ENCODE results near the gene VPS13D. TPM values are rescaled to one million over a fixed set of nuclear protein-coding genes. Genes with fewer than 3 reads are reported as not detected.

VPS13D gene
- total RNA-seq, 2 experiments from 2014 or later, result 32.5 to 39.9 TPM

GRCh38 chr1:12501661-12502060, 271.8 kb downstream of the VPS13D start:
- DNase-seq, result no peak
- CTCF ChIA-PET, result interaction anchor here (1.5 kb wide), 1 partner anchor 9 kb away, joined by 6 read pairs; no protein-coding TSS in a partner anchor
- Mint-ChIP-seq H3K27me3 (ENCODE audit: low read depth) (no peaks in the 10 kb centered on the region), H3K36me3 (ENCODE audit: low read depth) (peaks cover 43% of the 10 kb centered on the region), H3K4me1 (ENCODE audit: low read depth) (peaks cover 28% of the 10 kb centered on the region), H3K4me3 (no peak overlapping the region), H3K9me3 (ENCODE audit: insufficient read depth) (no peaks in the 10 kb centered on the region), H3K27ac (peak overlapping the region; percentile 14)
- no peak for ATAC-seq
- POLR2A ChIA-PET, result interaction anchor here (1.3 kb wide), 1 partner anchor 9 kb away, joined by 7 read pairs; no protein-coding TSS in a partner anchor

GRCh38 chr1:12502336-12503109, 272.7 kb downstream of the VPS13D start:
- no peak overlapping the region for H3K4me3 Mint-ChIP-seq
- no peaks in the 10 kb centered on the region for H3K27me3 Mint-ChIP-seq (ENCODE audit: low read depth)
- peaks cover 28% of the 10 kb centered on the region for H3K4me1 Mint-ChIP-seq (ENCODE audit: low read depth)
- H3K36me3 Mint-ChIP-seq (ENCODE audit: low read depth), result peaks cover 41% of the 10 kb centered on the region
- ChIA-PET POLR2A (interaction anchor here (1.3 kb wide), 1 partner anchor 8 kb away, joined by 7 read pairs; no protein-coding TSS in a partner anchor), CTCF (interaction anchor here (1.3 kb wide), 1 partner anchor 9 kb away, joined by 6 read pairs; no protein-coding TSS in a partner anchor)
- H3K27ac Mint-ChIP-seq, result peak overlapping the region; percentile 14
- no peaks in the 10 kb centered on the region for H3K9me3 Mint-ChIP-seq (ENCODE audit: insufficient read depth)
- ATAC-seq, result no peak
- DNase-seq, result no peak

- Mint-ChIP-seq H3K4me1 (ENCODE audit: low read depth) (peaks cover 32% of the 10 kb centered on the region), H3K27me3 (ENCODE audit: low read depth) (no peaks in the 10 kb centered on the region), H3K4me3 (no peak overlapping the region), H3K36me3 (ENCODE audit: low read depth) (peaks cover 39% of the 10 kb centered on the region), H3K27ac (no peak overlapping the region), H3K9me3 (ENCODE audit: insufficient read depth) (no peaks in the 10 kb centered on the region)
- DNase-seq (no peak), ATAC-seq (no peak)
- POLR2A ChIA-PET, result interaction anchor here (0.7 to 1.0 kb wide), 2 partner anchors 10 to 596 kb away, joined by 3 read pairs; no protein-coding TSS in a partner anchor
- CTCF ChIA-PET, result no interaction called here
Measured at GRCh38 chr1:12503709-12504108, 273.9 kb downstream of the VPS13D start.

- H3K36me3 Mint-ChIP-seq (ENCODE audit: low read depth), result peaks cover 40% of the 10 kb centered on the region
- H3K4me1 Mint-ChIP-seq (ENCODE audit: low read depth), result peaks cover 39% of the 10 kb centered on the region
- H3K4me3 Mint-ChIP-seq, result no peak overlapping the region
- H3K27me3 Mint-ChIP-seq (ENCODE audit: low read depth), result no peaks in the 10 kb centered on the region
- H3K9me3 Mint-ChIP-seq (ENCODE audit: insufficient read depth), result no peaks in the 10 kb centered on the region
- no peak for DNase-seq
- H3K27ac Mint-ChIP-seq, result no peak overlapping the region
- POLR2A ChIA-PET, result interaction anchor here (0.7 kb wide), 1 partner anchor 11 kb away, joined by 3 read pairs; no protein-coding TSS in a partner anchor
- CTCF ChIA-PET, result no interaction called here
- ATAC-seq, result no peak
Measured at GRCh38 chr1:12504601-12505000, 274.8 kb downstream of the VPS13D start.

GRCh38 chr1:12505231-12505630, 275.4 kb downstream of the VPS13D start:
- Mint-ChIP-seq H3K36me3 (ENCODE audit: low read depth) (peaks cover 43% of the 10 kb centered on the region), H3K9me3 (ENCODE audit: insufficient read depth) (no peaks in the 10 kb centered on the region)
- POLR2A ChIA-PET, result no interaction called here

GRCh38 chr1:12505639-12506280, 275.9 kb downstream of the VPS13D start:
- ChIA-PET CTCF (interaction anchor here (0.6 to 1.4 kb wide), 3 partner anchors 56 to 230 kb away, joined by 3 read pairs; no protein-coding TSS in a partner anchor), POLR2A (interaction anchor here (0.7 to 1.0 kb wide), 2 partner anchors 121 to 295 kb away, joined by 3 read pairs; no protein-coding TSS in a partner anchor)
- Mint-ChIP-seq H3K27me3 (ENCODE audit: low read depth) (no peaks in the 10 kb centered on the region), H3K36me3 (ENCODE audit: low read depth) (peaks cover 46% of the 10 kb centered on the region), H3K4me1 (ENCODE audit: low read depth) (peaks cover 50% of the 10 kb centered on the region), H3K4me3 (no peak overlapping the region), H3K9me3 (ENCODE audit: insufficient read depth) (no peaks in the 10 kb centered on the region), H3K27ac (peak overlapping the region; percentile 27)
- no peak for ATAC-seq
- DNase-seq, result no peak

More at GRCh38 chr1:12505231-12505630, 275.4 kb downstream of the VPS13D start:
- CTCF ChIA-PET, result interaction anchor here (0.6 kb wide), 1 partner anchor 230 kb away, joined by 3 read pairs; no protein-coding TSS in a partner anchor
- no peak overlapping the region for H3K27ac Mint-ChIP-seq
- peaks cover 45% of the 10 kb centered on the region for H3K4me1 Mint-ChIP-seq (ENCODE audit: low read depth)
- no peaks in the 10 kb centered on the region for H3K27me3 Mint-ChIP-seq (ENCODE audit: low read depth)
- DNase-seq, result no peak
- no peak overlapping the region for H3K4me3 Mint-ChIP-seq
- ATAC-seq, result no peak

- DNase-seq (no peak), ATAC-seq (no peak)
- POLR2A ChIA-PET, result interaction anchor here (0.5 to 1.4 kb wide), 4 partner anchors 22 to 296 kb away, joined by 3 to 4 read pairs (median 3); no protein-coding TSS in a partner anchor
- Mint-ChIP-seq H3K27me3 (ENCODE audit: low read depth) (no peaks in the 10 kb centered on the region), H3K27ac (peak overlapping the region; percentile 27), H3K9me3 (ENCODE audit: insufficient read depth) (no peaks in the 10 kb centered on the region), H3K4me1 (ENCODE audit: low read depth) (peaks cover 56% of the 10 kb centered on the region), H3K4me3 (no peak overlapping the region), H3K36me3 (ENCODE audit: low read depth) (peaks cover 48% of the 10 kb centered on the region)
- CTCF ChIA-PET, result interaction anchor here (0.9 to 1.4 kb wide), 2 partner anchors 57 to 152 kb away, joined by 3 read pairs; no protein-coding TSS in a partner anchor
Measured at GRCh38 chr1:12506281-12507280, 276.8 kb downstream of the VPS13D start.

GRCh38 chr1:12507631-12508030, 277.8 kb downstream of the VPS13D start:
- Mint-ChIP-seq H3K4me1 (ENCODE audit: low read depth) (peaks cover 56% of the 10 kb centered on the region), H3K36me3 (ENCODE audit: low read depth) (peaks cover 52% of the 10 kb centered on the region), H3K4me3 (no peak overlapping the region), H3K27me3 (ENCODE audit: low read depth) (no peaks in the 10 kb centered on the region), H3K27ac (no peak overlapping the region), H3K9me3 (ENCODE audit: insufficient read depth) (no peaks in the 10 kb centered on the region)
- DNase-seq (no peak), ATAC-seq (no peak)
- CTCF ChIA-PET, result no interaction called here
- POLR2A ChIA-PET, result interaction anchor here (1.4 kb wide), 1 partner anchor 35 kb away, joined by 4 read pairs; no protein-coding TSS in a partner anchor

- Mint-ChIP-seq H3K27me3 (ENCODE audit: low read depth) (no peaks in the 10 kb centered on the region), H3K4me3 (peak overlapping the region; percentile 10), H3K36me3 (ENCODE audit: low read depth) (peaks cover 60% of the 10 kb centered on the region), H3K9me3 (ENCODE audit: insufficient read depth) (peaks cover 7% of the 10 kb centered on the region), H3K4me1 (ENCODE audit: low read depth) (peaks cover 59% of the 10 kb centered on the region), H3K27ac (peak overlapping the region; percentile 50)
- ChIA-PET CTCF (no interaction called here), POLR2A (no interaction called here)
- no peak for ATAC-seq
- DNase-seq, result no peak
Measured at GRCh38 chr1:12508849-12509248, 279.0 kb downstream of the VPS13D start.

- ChIA-PET POLR2A (interaction anchor here (0.7 to 2.7 kb wide), 26 partner anchors 9 to 1244 kb away, joined by 3 to 52 read pairs (median 8); partner anchors contain the start of gene DHRS3), CTCF (interaction anchor here (0.7 to 2.6 kb wide), 21 partner anchors 9 to 387 kb away, joined by 3 to 16 read pairs (median 6); partner anchors contain the start of gene DHRS3)
- Mint-ChIP-seq H3K4me3 (peak overlapping the region; percentile 80), H3K36me3 (ENCODE audit: low read depth) (peaks cover 67% of the 10 kb centered on the region), H3K27ac (peak overlapping the region; percentile 100), H3K4me1 (ENCODE audit: low read depth) (peaks cover 57% of the 10 kb centered on the region), H3K9me3 (ENCODE audit: insufficient read depth) (peaks cover 7% of the 10 kb centered on the region), H3K27me3 (ENCODE audit: low read depth) (no peaks in the 10 kb centered on the region)
- DNase-seq, result no peak
- ATAC-seq, result peak; percentile 29
Measured at GRCh38 chr1:12511128-12511484, 281.3 kb downstream of the VPS13D start.
